ENCODE measurements around the gene NUDT22. TPM values are rescaled to one million over a fixed set of nuclear protein-coding genes. Genes with fewer than 3 reads are reported as not detected.

Gene NUDT22
- total RNA-seq, 1 donor from 2014 or later = 40.8 TPM

GRCh38 chr11:64246871-64247728, 21.0 kb downstream of the NUDT22 start, which contains the start of gene PPP1R14B:
TSS of gene PPP1R14B (minus strand) at chr11:64246943. CDS start at chr11:64246673, 270 bp downstream.
- Mint-ChIP-seq H3K36me3 (ENCODE audit: low read depth) (no peaks in the 10 kb centered on the region), H3K27me3 (ENCODE audit: low read depth) (peaks cover 3% of the 10 kb centered on the region), H3K4me1 (peaks cover 25% of the 10 kb centered on the region)

GRCh38 chr11:64247729-64248531, 21.9 kb downstream of the NUDT22 start:
- H3K4me3 Mint-ChIP-seq = peak overlapping the region; percentile 97
- TF ChIP-seq CTCF (conservative IDR thresholded peaks at IDR 0.05) = peak; percentile 15
- no peaks in the 10 kb centered on the region for H3K9me3 Mint-ChIP-seq
- DNase-seq (ENCODE audit: low read depth, low spot score) = no peak
- peak overlapping the region; percentile 93 for H3K27ac Mint-ChIP-seq (ENCODE audit: unreplicated experiment)
- H3K4me1 Mint-ChIP-seq = peaks cover 25% of the 10 kb centered on the region
- H3K27me3 Mint-ChIP-seq (ENCODE audit: low read depth) = peaks cover 3% of the 10 kb centered on the region
- H3K36me3 Mint-ChIP-seq (ENCODE audit: low read depth) = no peaks in the 10 kb centered on the region

More at GRCh38 chr11:64246871-64247728, 21.0 kb downstream of the NUDT22 start, which contains the start of gene PPP1R14B:
- peak; percentile 86 for DNase-seq (ENCODE audit: low read depth, low spot score)
- Mint-ChIP-seq H3K4me3 (peak within 1 kb of the TSS; percentile 97), H3K27ac (ENCODE audit: unreplicated experiment) (peak within 1 kb of the TSS; percentile 96), H3K9me3 (no peaks in the 10 kb centered on the region)
- TF ChIP-seq CTCF (conservative IDR thresholded peaks at IDR 0.05) = peak; percentile 34

- Mint-ChIP-seq H3K9me3 (no peaks in the 10 kb centered on the region), H3K27me3 (ENCODE audit: low read depth) (peaks cover 3% of the 10 kb centered on the region), H3K4me3 (peak overlapping the region; percentile 97), H3K36me3 (ENCODE audit: low read depth) (no peaks in the 10 kb centered on the region), H3K27ac (ENCODE audit: unreplicated experiment) (no peak overlapping the region), H3K4me1 (peaks cover 24% of the 10 kb centered on the region)
- no peak for DNase-seq (ENCODE audit: low read depth, low spot score)
- no peak for TF ChIP-seq CTCF (conservative IDR thresholded peaks at IDR 0.05)
Observed at GRCh38 chr11:64248578-64248977, 22.5 kb downstream of the NUDT22 start.

GRCh38 chr11:64249038-64249437, 23.0 kb downstream of the NUDT22 start:
- no peak overlapping the region for H3K27ac Mint-ChIP-seq (ENCODE audit: unreplicated experiment)
- no peaks in the 10 kb centered on the region for H3K36me3 Mint-ChIP-seq (ENCODE audit: low read depth)
- H3K9me3 Mint-ChIP-seq = no peaks in the 10 kb centered on the region
- no peak for TF ChIP-seq CTCF (conservative IDR thresholded peaks at IDR 0.05)
- peak overlapping the region; percentile 84 for H3K4me3 Mint-ChIP-seq
- DNase-seq (ENCODE audit: low read depth, low spot score) = no peak
- H3K4me1 Mint-ChIP-seq = peaks cover 27% of the 10 kb centered on the region
- H3K27me3 Mint-ChIP-seq (ENCODE audit: low read depth) = peaks cover 3% of the 10 kb centered on the region

- Mint-ChIP-seq H3K27ac (ENCODE audit: unreplicated experiment) (no peak overlapping the region), H3K36me3 (ENCODE audit: low read depth) (no peaks in the 10 kb centered on the region), H3K9me3 (no peaks in the 10 kb centered on the region), H3K4me3 (peak overlapping the region; percentile 84), H3K4me1 (peaks cover 28% of the 10 kb centered on the region), H3K27me3 (ENCODE audit: low read depth) (peaks cover 3% of the 10 kb centered on the region)
- TF ChIP-seq CTCF (conservative IDR thresholded peaks at IDR 0.05) = no peak
- no peak for DNase-seq (ENCODE audit: low read depth, low spot score)
Observed at GRCh38 chr11:64249563-64250414, 23.7 kb downstream of the NUDT22 start.

All from neural crest cell (in vitro differentiated cells).